Heart left ventricle (tissue), 16 donors: ENCODE measurements around the gene PRR30. TPM values are rescaled to one million over a fixed set of nuclear protein-coding genes. Genes with fewer than 3 reads are reported as not detected.
A peak's percentile ranks its signal among the peaks of the same experiment; 100 is the strongest.

ENCODE experiments used
- ATAC-seq, 4 donors: fragments of 200-7000 bp; cut with Tn5 transposase; one replicate each; pipeline ENCODE4 v1.9.1; 2020 to 2022; ENCODE audit warnings: moderate library complexity in 4 of 4, mild to moderate bottlenecking in 3 of 4, moderate number of reproducible peaks in 1 of 4
- DNase-seq, 5 donors: peaks; one replicate each; pipeline ENCODE4 v3.0.0-alpha.2; 2020
- H3K27ac ChIP-seq, 12 donors: fragments of 200-600 bp; sonication (generic) in 4 of 12; one replicate each; pipeline versions ENCODE4 v1.5.0 to v1.8.0; 2016 to 2022; ENCODE audit warnings: mild to moderate bottlenecking in 2 of 12
- H3K27me3 ChIP-seq, 9 donors: fragments of 200-600 bp; sonication (generic) in 2 of 9; one replicate each; pipeline versions ENCODE4 v1.5.1 to v1.8.0; 2016 to 2022; ENCODE audit warnings: mild to moderate bottlenecking in 3 of 9
- H3K36me3 ChIP-seq, 9 donors: fragments of 200-600 bp; sonication (generic) in 2 of 9; one replicate each; pipeline versions ENCODE4 v1.5.0 to v1.8.0; 2018 to 2022; ENCODE audit warnings: mild to moderate bottlenecking in 2 of 9
- H3K4me1 ChIP-seq, 12 donors: fragments of 200-600 bp; sonication (generic) in 4 of 12; one replicate each; pipeline versions ENCODE4 v1.5.0 to v1.8.0; 2016 to 2022; ENCODE audit warnings: mild to moderate bottlenecking in 3 of 12
- H3K4me3 ChIP-seq, 12 donors: fragments of 200-600 bp; sonication (generic) in 4 of 12; one replicate each; pipeline versions ENCODE4 v1.5.0 to v1.8.0; 2017 to 2022; ENCODE audit warnings: mild to moderate bottlenecking in 9 of 12, moderate library complexity in 4 of 12
- H3K9me3 ChIP-seq, 12 donors: fragments of 200-600 bp; sonication (generic) in 4 of 12; one replicate each; pipeline versions ENCODE4 v1.5.0 to v1.8.0; 2016 to 2022; ENCODE audit warnings: mild to moderate bottlenecking in 1 of 12
- POLR2A ChIP-seq, 2 donors: fragments of 450-650 bp; IDR thresholded peaks; one replicate each; pipeline ENCODE4 v1.6.1; 2017; ENCODE audit warnings: antibody characterized with exemption in 2 of 2, mild to moderate bottlenecking in 2 of 2, moderate library complexity in 2 of 2
- WGBS, 4 donors: extraction: QIAGEN DNeasy Blood & Tissue Kit in 2 of 4; methylation state at CpG; one replicate each; pipeline versions ENCODE4 v1.1.5 to v1.1.7; 2013 to 2018; 5-methylcytosine and 5-hydroxymethylcytosine counted together
- intact Hi-C, 10 donors: fragments of 100-400 bp; cut with DNase I; formaldehyde crosslinking; loops; one replicate each; pipeline versions ENCODE4 v1.11.1 to v1.14.2; 2022
- polyA plus RNA-seq, 2 donors: library from polyadenylated mRNA; stranded (reverse); fragments of 200-250 nt; gene quantifications; one replicate each; pipeline ENCODE4 v1.2.3, GENCODE V29; 2013
- total RNA-seq, 9 donors: library from RNA; depleted of rRNA in 2 of 9; stranded (reverse); fragments of >200 nt in 2 of 9; fragmentation: NEBNext Ultra II Directional in 3 of 9; extraction: Animal tissue kit (Norgen Biotek cat#: 25700) in 3 of 9; gene quantifications; one replicate each; pipeline versions ENCODE4 v1.1.0 to v1.2.4, GENCODE V29; 2016 to 2023
- TF ChIP-seq, protein P1 (sequence below), 12 donors: fragments of 200-600 bp; sonication (generic) in 4 of 12; IDR thresholded peaks; one replicate each; pipeline versions ENCODE4 v1.5.0 to v1.8.0; 2018 to 2022; ENCODE audit warnings: antibody characterized with exemption in 12 of 12, mild to moderate bottlenecking in 5 of 12
- donor health status: ischemic (EF 13 %, LVEDD 7.1; RV severe dilation, severe dysfunction).
- donor health status: healthy with polysubstance abuse.
- donor health status: DM: no; HTN: yes; CAD: no.
- donor health status: DM: no; HTN: no; CAD: no.
- donor health status: ischemic (EF 25% LVEDD 6.9; RV normal size, moderate dysfunction).
- donor health status: ischemic (EF 25% LVEDD 5.7; RV mildly dilated, moderate dysfunction).
- donor health status: healthy.
- donor health status: DM: yes; HTN: yes; CAD: no.
- donor health status: ischemic (EF 35%, LVEDD 5.7; RV mildly dilated, moderate dysfunction).
- donor health status: nonischemic (EF 11% LVEDD 7.7; RV severe dilation, severe dysfunction).
- donor health status: DM: yes; HTN: yes; CAD: no.
- donor health status: PGD.
- donor health status: ischemic (EF 29% LVEDD 5.4; RV normal size, mild dysfunction).
- donor health status: nonischemic (EF 23%, LVEDD 6.1; RV moderate dilation, normal function).

The PRR30 gene
- total and polyA plus RNA-seq, 11 donors = not detected

DNA sequence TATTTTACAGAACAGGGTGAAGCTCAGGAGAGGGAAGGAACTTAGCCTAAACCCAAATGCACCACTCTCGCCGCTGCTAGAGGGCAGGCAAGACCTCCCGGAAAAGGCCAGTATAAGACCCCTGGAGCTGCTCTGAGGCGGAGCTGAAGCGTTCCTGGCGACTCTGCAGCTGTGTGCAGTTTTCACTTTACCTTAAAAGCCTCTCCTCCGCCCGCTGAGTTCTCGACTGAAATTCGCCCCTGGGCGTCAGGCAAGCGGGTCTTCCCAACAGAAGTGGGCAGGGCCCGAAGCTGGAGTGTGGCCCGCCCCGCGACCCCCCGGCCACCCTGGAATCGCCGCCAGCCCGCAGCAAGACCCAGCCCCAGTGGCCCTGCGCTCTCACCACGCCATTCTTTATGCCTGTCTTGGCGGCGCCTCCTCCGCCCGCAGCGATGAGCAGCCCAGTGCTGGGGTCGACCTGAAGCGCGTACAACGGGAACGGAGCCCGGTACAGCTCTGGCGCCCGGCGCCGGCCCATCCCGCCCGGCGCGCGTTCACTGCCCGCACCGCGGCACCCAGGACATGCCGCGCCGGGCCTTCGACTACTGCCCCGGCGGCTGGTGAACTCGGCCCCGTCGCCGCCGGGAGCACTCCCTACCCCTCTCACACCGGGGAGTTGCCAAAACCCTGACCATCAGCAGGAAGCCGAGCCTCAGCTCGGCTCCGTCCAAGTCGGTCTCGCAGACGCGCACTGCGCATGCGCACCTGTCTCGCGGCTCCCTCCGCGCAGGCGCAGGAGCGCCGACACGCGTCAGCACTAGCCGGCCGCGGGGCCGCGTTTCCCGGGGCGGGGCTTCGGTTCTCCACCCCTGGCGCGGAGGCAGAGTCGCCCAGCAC, 5.1 kb downstream of the PRR30 start, which contains the start of gene PREB:
PREB (minus strand) TSS at position 732 of the 876 bp plus-strand sequence; CDS start at position 517, 215 bp downstream.
- Histone ChIP-seq H3K27ac (peak within 1 kb of the TSS in 11 of 12 donors; percentile 76 to 94 (median 90)), H3K4me1 (peaks cover 7 to 19% (median 11%) of the 10 kb centered on the region in 12 donors), H3K4me3 (peak within 1 kb of the TSS; percentile 71 to 98 (median 88)), H3K27me3 (no peaks in the 10 kb centered on the region), H3K36me3 (peaks cover 0 to 38% (median 33%) of the 10 kb centered on the region in 9 donors), H3K9me3 (no peaks in the 10 kb centered on the region)
- ATAC-seq (peak; percentile 93 to 98 (median 96)), DNase-seq (peak; percentile 98 to 100 (median 98))
- TF ChIP-seq, protein P1, sequence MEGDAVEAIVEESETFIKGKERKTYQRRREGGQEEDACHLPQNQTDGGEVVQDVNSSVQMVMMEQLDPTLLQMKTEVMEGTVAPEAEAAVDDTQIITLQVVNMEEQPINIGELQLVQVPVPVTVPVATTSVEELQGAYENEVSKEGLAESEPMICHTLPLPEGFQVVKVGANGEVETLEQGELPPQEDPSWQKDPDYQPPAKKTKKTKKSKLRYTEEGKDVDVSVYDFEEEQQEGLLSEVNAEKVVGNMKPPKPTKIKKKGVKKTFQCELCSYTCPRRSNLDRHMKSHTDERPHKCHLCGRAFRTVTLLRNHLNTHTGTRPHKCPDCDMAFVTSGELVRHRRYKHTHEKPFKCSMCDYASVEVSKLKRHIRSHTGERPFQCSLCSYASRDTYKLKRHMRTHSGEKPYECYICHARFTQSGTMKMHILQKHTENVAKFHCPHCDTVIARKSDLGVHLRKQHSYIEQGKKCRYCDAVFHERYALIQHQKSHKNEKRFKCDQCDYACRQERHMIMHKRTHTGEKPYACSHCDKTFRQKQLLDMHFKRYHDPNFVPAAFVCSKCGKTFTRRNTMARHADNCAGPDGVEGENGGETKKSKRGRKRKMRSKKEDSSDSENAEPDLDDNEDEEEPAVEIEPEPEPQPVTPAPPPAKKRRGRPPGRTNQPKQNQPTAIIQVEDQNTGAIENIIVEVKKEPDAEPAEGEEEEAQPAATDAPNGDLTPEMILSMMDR (IDR thresholded peaks at IDR 0.05) = peak in 3 of 12 donors; percentile 6 to 34 (median 21)
- TF ChIP-seq POLR2A (IDR thresholded peaks at IDR 0.05) = peak; percentile 21 to 91
- intact Hi-C loops = loop anchor here in 4 of 10 donors (1.0 to 5.0 kb wide), 3 partner anchors 77 to 79 kb away; partner anchors contain the start of genes ATRAID (in 3 of the 4) and SLC5A6 (in 3 of the 4)
- WGBS, 4 donors = 0 to 1% (median 0%) methylated on average over 29 to 86 of the region's 86 CpGs

DNA sequence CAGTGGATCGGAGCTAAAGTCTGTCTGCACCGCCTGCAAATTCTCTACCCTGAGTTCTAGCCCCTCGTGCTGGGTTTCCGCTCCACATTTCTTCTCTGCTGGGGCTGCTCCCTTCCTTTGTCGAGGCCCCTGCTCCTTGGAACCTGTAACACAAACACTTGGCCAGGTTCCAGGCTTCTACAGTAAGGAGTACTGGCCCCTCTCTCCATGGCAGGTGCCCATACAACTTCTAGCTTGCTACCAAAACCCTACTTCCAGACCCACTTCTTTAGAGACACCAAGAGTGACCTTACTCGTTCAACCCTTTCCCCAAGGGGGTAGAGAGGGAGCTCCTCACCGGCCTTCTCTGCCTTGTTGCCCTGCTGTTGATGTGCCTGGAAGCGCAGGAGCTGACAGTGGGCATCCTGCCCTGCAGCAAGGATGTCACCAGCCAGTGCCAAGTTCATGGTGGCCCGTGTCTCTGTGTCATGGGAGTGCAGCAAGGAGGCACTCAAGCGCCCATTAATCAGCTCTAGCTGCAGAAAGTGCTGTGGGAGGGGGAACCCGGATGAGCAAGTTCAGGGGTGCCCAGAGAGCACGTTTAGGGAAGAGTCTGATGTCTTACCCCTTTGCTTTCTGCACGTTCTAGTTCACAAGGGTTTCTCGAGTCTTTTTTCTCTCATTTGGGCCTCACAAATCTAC, 5.9 kb downstream of the PRR30 start:
- H3K27me3 ChIP-seq = no peaks in the 10 kb centered on the region
- peak overlapping the region; percentile 71 to 98 (median 88) for H3K4me3 ChIP-seq
- H3K9me3 ChIP-seq = no peaks in the 10 kb centered on the region
- H3K36me3 ChIP-seq = peaks cover 0 to 40% (median 34%) of the 10 kb centered on the region in 9 donors
- peak overlapping the region in 11 of 12 donors; percentile 76 to 94 (median 90) for H3K27ac ChIP-seq
- 38 to 42% (median 39%) methylated on average over 14 of the region's 14 CpGs for WGBS, 4 donors
- ATAC-seq (no peak), DNase-seq (peak in 1 of 5 donors; percentile 43)
- TF ChIP-seq POLR2A (IDR thresholded peaks at IDR 0.05) = no peak
- TF ChIP-seq, protein P1 (IDR thresholded peaks at IDR 0.05) = no peak
- intact Hi-C loops = loop anchor here in 2 of 10 donors (5.0 kb wide), 1 partner anchor 79 kb away; the partner anchor contains the start of genes ATRAID (in 2 of the 2) and SLC5A6 (in 2 of the 2)
- H3K4me1 ChIP-seq = peaks cover 7 to 19% (median 11%) of the 10 kb centered on the region in 12 donors

- peaks cover 0 to 40% (median 34%) of the 10 kb centered on the region in 9 donors for H3K36me3 ChIP-seq
- intact Hi-C loops = loop anchor here in 2 of 10 donors (5.0 kb wide), 1 partner anchor 81 kb away; the partner anchor contains the start of genes ATRAID (in 2 of the 2) and SLC5A6 (in 2 of the 2)
- WGBS, 4 donors = 85 to 94% (median 89%) methylated on average over 11 of the region's 11 CpGs
- no peak overlapping the region for H3K27ac ChIP-seq
- no peak overlapping the region for H3K4me3 ChIP-seq
- no peaks in the 10 kb centered on the region for H3K9me3 ChIP-seq
- no peaks in the 10 kb centered on the region for H3K27me3 ChIP-seq
- peaks cover 7 to 19% (median 11%) of the 10 kb centered on the region in 12 donors for H3K4me1 ChIP-seq
- ATAC-seq (no peak), DNase-seq (no peak)
- TF ChIP-seq, protein P1 (IDR thresholded peaks at IDR 0.05) = no peak
- TF ChIP-seq POLR2A (IDR thresholded peaks at IDR 0.05) = no peak
These were observed 7.8 kb downstream of the PRR30 start for GRCh38 chr2:27131429-27131828.
